ENCODE measurements around the gene ALK. TPM values are rescaled to one million over a fixed set of nuclear protein-coding genes. Genes with fewer than 3 reads are reported as not detected.

ALK gene
- total RNA-seq, 4 donors from 2014 or later: 0.06 to 4.1 TPM; not detected in 2

- no peaks in the 10 kb centered on the region for H3K4me1 ChIP-seq
- H3K27ac ChIP-seq: no peak overlapping the region
- H3K27me3 ChIP-seq: no peaks in the 10 kb centered on the region
- TF ChIP-seq, protein P1, sequence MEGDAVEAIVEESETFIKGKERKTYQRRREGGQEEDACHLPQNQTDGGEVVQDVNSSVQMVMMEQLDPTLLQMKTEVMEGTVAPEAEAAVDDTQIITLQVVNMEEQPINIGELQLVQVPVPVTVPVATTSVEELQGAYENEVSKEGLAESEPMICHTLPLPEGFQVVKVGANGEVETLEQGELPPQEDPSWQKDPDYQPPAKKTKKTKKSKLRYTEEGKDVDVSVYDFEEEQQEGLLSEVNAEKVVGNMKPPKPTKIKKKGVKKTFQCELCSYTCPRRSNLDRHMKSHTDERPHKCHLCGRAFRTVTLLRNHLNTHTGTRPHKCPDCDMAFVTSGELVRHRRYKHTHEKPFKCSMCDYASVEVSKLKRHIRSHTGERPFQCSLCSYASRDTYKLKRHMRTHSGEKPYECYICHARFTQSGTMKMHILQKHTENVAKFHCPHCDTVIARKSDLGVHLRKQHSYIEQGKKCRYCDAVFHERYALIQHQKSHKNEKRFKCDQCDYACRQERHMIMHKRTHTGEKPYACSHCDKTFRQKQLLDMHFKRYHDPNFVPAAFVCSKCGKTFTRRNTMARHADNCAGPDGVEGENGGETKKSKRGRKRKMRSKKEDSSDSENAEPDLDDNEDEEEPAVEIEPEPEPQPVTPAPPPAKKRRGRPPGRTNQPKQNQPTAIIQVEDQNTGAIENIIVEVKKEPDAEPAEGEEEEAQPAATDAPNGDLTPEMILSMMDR (IDR thresholded peaks at IDR 0.05): no peak
- TF ChIP-seq POLR2A (IDR thresholded peaks at IDR 0.05): no peak
- no peaks in the 10 kb centered on the region for H3K9me3 ChIP-seq
- no peak overlapping the region for H3K4me3 ChIP-seq
- intact Hi-C loops (cut with DNase I; ENCODE audit: low total_unique reads): no loop called here
- H3K36me3 ChIP-seq: no peaks in the 10 kb centered on the region
- no peak for DNase-seq
Observed at GRCh38 chr2:29241341-29241740, 680.0 kb downstream of the ALK start.

- Histone ChIP-seq H3K27ac (no peak overlapping the region), H3K4me1 (no peaks in the 10 kb centered on the region), H3K36me3 (no peaks in the 10 kb centered on the region), H3K27me3 (no peaks in the 10 kb centered on the region), H3K9me3 (no peaks in the 10 kb centered on the region), H3K4me3 (no peak overlapping the region)
- no peak for TF ChIP-seq POLR2A (IDR thresholded peaks at IDR 0.05)
- TF ChIP-seq, protein P1 (IDR thresholded peaks at IDR 0.05): no peak
- intact Hi-C loops (cut with DNase I; ENCODE audit: low total_unique reads): no loop called here
- DNase-seq: no peak
Observed at GRCh38 chr2:29240601-29241000, 680.8 kb downstream of the ALK start.

- no peak overlapping the region for H3K27ac ChIP-seq
- no peaks in the 10 kb centered on the region for H3K4me1 ChIP-seq
- no peaks in the 10 kb centered on the region for H3K36me3 ChIP-seq
- H3K4me3 ChIP-seq: no peak overlapping the region
- DNase-seq: no peak
- H3K9me3 ChIP-seq: no peaks in the 10 kb centered on the region
- no peaks in the 10 kb centered on the region for H3K27me3 ChIP-seq
- TF ChIP-seq, protein P1 (IDR thresholded peaks at IDR 0.05): no peak
- no peak for TF ChIP-seq POLR2A (IDR thresholded peaks at IDR 0.05)
- intact Hi-C loops (cut with DNase I; ENCODE audit: low total_unique reads): no loop called here
Observed at GRCh38 chr2:29239209-29239960, 682.0 kb downstream of the ALK start.

GRCh38 chr2:29238497-29238896 lies 682.9 kb downstream of the ALK start:
- H3K27ac ChIP-seq: no peak overlapping the region
- H3K4me3 ChIP-seq: no peak overlapping the region
- H3K4me1 ChIP-seq: no peaks in the 10 kb centered on the region
- intact Hi-C loops (cut with DNase I; ENCODE audit: low total_unique reads): no loop called here
- H3K27me3 ChIP-seq: no peaks in the 10 kb centered on the region
- H3K36me3 ChIP-seq: no peaks in the 10 kb centered on the region
- no peaks in the 10 kb centered on the region for H3K9me3 ChIP-seq
- DNase-seq: no peak
- TF ChIP-seq, protein P1 (IDR thresholded peaks at IDR 0.05): no peak
- TF ChIP-seq POLR2A (IDR thresholded peaks at IDR 0.05): no peak

DNA sequence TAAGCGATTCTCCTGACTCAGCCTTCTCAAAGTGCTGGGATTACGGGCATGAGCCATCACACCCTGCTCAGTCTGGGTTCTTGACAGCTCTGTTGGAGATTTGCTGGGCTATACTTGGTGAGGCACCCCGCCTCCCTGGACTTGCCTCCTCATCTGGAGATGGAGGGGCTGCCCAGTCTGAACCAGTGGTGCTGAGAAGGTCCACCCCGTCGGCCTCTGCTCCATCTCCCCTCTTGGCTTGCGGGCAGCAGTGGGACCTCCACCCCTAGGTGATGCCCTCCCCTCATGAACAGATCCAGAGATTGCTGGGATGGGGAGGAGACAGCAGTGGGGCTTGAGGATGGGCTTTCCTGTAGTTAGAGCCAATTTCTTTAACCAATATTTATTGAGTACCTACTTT lies 685.3 kb downstream of the ALK start:
- no peaks in the 10 kb centered on the region for H3K36me3 ChIP-seq
- no peak overlapping the region for H3K27ac ChIP-seq
- no peak for DNase-seq
- no peak overlapping the region for H3K4me3 ChIP-seq
- no peaks in the 10 kb centered on the region for H3K9me3 ChIP-seq
- intact Hi-C loops (cut with DNase I; ENCODE audit: low total_unique reads): no loop called here
- TF ChIP-seq, protein P1 (IDR thresholded peaks at IDR 0.05): no peak
- TF ChIP-seq POLR2A (IDR thresholded peaks at IDR 0.05): no peak
- H3K27me3 ChIP-seq: no peaks in the 10 kb centered on the region
- no peaks in the 10 kb centered on the region for H3K4me1 ChIP-seq
